ENCODE data around the gene PSG2.
"Not testable (repeated sequence)": the region's sequence is repeated elsewhere in the genome, so short reads cannot be mapped to it uniquely, and the experiment has no call there.

DNA sequence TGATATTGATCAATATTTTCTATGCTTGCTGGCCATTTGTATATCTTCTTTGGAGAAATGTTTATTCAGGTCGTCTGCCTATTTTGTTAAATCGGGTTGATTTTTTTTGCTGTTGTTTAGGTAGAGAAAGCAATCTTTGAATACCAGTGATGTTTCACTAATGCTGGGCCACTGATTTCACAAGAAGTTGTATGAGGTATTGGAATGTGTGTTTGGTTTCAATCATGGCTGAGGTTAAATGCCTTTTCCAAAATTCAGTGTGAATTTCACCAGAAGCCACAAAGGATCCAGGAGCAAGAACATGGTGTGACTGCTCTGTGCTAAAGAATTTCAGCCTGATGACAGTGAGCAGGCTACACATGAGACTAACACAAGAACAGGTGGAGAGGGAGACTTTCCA is 32.1 kb upstream of the PSG2 start:
- TF ChIP-seq POLR2A (IDR thresholded peaks at IDR 0.05): not testable (repeated sequence)
- TF ChIP-seq, protein P1, sequence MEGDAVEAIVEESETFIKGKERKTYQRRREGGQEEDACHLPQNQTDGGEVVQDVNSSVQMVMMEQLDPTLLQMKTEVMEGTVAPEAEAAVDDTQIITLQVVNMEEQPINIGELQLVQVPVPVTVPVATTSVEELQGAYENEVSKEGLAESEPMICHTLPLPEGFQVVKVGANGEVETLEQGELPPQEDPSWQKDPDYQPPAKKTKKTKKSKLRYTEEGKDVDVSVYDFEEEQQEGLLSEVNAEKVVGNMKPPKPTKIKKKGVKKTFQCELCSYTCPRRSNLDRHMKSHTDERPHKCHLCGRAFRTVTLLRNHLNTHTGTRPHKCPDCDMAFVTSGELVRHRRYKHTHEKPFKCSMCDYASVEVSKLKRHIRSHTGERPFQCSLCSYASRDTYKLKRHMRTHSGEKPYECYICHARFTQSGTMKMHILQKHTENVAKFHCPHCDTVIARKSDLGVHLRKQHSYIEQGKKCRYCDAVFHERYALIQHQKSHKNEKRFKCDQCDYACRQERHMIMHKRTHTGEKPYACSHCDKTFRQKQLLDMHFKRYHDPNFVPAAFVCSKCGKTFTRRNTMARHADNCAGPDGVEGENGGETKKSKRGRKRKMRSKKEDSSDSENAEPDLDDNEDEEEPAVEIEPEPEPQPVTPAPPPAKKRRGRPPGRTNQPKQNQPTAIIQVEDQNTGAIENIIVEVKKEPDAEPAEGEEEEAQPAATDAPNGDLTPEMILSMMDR (IDR thresholded peaks at IDR 0.05): not testable (repeated sequence)

All from breast epithelium (tissue), 3 donors.